Retinal pigment epithelial cell (primary cell): ENCODE measurements around the gene PICALM.

Experiments
- DNase-seq: peaks from one replicate; pipeline ENCODE4 v3.0.0-alpha.2; 2010; ENCODE audit warnings: low read depth
- H3K4me3 ChIP-seq: 2 replicates; pipeline ENCODE4 v1.5.1; 2011; ENCODE audit warnings: mild to moderate bottlenecking, low read length, control low read depth, moderate library complexity
- TF ChIP-seq, protein P1 (sequence below): conservative IDR thresholded peaks from 2 replicates; pipeline ENCODE4 v1.5.1; 2011; ENCODE audit warnings: low read depth, low read length, control low read depth, inconsistent platforms

PICALM gene

DNA sequence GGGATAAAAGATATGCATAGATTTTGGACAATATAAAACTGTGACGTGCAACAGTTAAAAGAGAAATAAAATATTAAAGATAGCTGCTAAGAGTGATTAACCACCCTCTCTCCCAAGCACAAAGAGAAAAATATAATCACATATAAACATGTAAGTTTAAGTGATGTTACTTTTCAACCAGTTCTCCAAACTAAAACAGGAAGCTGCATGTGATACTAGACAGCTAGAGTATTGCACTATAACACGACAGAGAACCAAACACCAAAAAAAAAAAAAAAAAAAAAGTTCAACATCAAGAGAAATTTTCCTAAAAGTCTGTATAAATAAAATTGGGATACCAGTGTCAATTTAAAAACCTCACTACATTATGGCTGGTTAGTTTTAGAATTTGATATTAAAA is 79.1 kb downstream of the PICALM start:
- H3K4me3 ChIP-seq = no peak overlapping the region
- DNase-seq = no peak
- TF ChIP-seq, protein P1, sequence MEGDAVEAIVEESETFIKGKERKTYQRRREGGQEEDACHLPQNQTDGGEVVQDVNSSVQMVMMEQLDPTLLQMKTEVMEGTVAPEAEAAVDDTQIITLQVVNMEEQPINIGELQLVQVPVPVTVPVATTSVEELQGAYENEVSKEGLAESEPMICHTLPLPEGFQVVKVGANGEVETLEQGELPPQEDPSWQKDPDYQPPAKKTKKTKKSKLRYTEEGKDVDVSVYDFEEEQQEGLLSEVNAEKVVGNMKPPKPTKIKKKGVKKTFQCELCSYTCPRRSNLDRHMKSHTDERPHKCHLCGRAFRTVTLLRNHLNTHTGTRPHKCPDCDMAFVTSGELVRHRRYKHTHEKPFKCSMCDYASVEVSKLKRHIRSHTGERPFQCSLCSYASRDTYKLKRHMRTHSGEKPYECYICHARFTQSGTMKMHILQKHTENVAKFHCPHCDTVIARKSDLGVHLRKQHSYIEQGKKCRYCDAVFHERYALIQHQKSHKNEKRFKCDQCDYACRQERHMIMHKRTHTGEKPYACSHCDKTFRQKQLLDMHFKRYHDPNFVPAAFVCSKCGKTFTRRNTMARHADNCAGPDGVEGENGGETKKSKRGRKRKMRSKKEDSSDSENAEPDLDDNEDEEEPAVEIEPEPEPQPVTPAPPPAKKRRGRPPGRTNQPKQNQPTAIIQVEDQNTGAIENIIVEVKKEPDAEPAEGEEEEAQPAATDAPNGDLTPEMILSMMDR = no peak

DNA sequence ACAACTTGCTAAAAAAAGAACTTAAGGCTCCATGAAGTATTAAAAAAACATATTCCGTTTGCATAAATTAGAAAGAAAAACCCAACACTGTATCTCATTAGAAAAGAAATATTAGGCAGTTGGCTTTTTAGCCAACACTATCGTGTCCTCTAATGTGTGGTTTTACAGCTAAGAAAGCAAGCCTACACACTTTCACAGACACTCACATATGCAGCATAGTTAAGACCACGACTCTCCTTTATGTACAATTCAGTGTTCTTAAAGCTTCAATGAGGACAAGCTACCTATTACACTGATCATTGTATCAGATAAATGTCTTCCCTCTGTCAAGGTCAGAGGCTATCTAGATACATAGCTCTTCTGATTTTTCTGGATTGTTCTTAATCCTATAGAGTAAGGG is 80.1 kb downstream of the PICALM start:
- no peak for DNase-seq
- no peak overlapping the region for H3K4me3 ChIP-seq
- TF ChIP-seq, protein P1 = no peak

DNA sequence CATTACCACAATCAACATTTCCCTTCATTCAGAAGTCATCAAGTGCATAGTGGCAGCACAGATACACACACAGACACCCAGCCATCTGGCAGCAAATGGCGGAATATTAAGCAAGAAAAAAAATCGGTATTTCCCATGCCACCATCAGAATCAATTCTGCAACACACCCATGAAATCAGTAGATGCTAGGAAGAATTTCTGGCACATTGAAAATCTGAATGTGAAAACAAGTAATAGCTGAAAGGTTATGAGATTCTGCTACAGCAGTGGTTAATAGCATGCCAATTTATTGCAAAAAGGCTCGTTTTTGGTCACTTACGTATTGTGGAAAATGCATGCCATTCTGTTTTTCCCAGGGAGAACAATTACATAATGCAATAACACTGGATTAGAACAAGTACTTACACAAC is 91.1 kb downstream of the PICALM start:
- H3K4me3 ChIP-seq = no peak overlapping the region
- DNase-seq = no peak
- TF ChIP-seq, protein P1 = no peak

DNA sequence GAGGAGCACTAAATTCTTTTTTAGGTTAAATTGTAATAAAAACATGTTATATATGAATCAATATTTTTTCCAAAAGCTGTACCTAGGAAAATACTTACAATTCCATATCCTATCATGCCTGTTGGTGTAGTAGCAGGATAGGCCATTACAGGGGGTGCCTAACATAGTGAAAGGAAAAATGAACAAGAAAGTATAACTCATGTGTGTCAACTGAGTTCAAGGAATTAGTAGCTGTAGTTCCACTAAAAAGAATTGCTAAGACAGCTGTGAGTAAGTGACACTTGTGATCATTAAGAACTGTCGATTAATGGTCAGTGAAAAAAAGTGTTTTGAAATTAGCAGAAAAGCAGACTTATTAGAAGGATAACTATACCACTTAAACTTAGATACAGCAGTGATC is 92.4 kb downstream of the PICALM start:
- TF ChIP-seq, protein P1 = no peak
- DNase-seq = no peak
- no peak overlapping the region for H3K4me3 ChIP-seq

DNA sequence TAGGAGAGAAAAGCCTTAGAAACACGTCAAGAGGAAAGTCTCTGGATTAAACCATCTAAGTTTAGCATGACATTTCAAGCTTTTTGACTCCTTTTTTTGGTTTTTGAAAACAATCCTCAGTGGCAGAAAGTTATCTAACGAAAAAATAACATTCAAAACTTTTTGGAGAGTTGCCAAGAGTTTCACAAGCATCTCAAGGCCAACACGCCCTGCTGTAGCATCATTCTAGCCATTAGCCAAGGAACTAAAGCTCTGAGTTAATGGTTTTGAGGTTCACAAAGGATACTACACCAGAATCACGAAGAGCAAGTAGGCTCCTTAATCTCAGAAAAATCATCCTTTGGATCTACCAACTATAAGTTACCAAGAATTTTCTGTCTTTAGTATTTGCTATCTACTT is 94.8 kb downstream of the PICALM start:
- no peak for DNase-seq
- no peak overlapping the region for H3K4me3 ChIP-seq
- TF ChIP-seq, protein P1 = no peak

DNA sequence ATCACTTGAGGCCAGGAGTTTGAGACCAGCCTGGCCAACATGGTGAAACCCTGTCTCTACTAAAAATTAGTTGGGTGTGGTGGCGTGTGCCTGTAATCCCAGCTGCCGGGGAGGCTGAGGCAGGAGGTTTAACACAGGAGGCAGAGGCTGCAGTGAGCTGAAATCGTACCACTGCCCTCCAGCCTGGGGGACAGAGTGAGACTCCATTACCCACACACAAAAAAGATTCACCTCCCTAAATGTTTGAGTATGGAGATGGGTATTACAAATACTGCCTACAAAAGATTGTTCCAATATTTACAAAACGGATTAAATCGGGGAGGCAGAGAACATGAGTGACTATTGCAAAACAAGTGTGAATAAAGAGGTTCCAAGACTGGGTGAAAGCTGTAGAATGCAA is 98.3 kb downstream of the PICALM start:
- TF ChIP-seq, protein P1 = no peak
- DNase-seq = no peak

DNA sequence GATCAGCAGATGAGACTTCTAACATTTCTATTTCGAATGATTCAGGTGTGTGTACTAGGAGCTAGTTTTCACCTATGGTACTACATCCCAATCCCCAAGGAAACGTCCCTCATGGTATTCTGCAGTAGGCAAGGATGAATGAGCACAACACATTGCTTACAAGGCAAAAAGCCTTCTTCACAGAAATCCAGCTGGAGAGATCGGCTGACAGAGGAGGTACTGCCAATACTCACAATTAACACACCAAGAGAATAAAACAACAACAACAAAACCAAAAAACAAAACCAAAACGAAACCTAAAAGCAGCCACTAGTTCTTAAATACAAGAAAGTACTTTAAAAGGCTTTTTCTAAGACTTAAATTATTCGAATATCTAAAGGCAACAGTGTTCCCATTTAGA is 101.4 kb downstream of the PICALM start:
- TF ChIP-seq, protein P1 = no peak
- no peak for DNase-seq
- H3K4me3 ChIP-seq = no peak overlapping the region

More for the DNA sequence above, 98.3 kb downstream of the PICALM start:
- no peak overlapping the region for H3K4me3 ChIP-seq
